HepG2 (cell line): Measurements from ENCODE around the gene DAPP1. TPM values are rescaled to one million over a fixed set of nuclear protein-coding genes. Genes with fewer than 3 reads are reported as not detected.

ENCODE experiments used
- ATAC-seq: fragments of 200-7000 bp; cut with Tn5 transposase; 3 replicates; pipeline ENCODE4 v1.9.1; 2020; ENCODE audit warnings: mild to moderate bottlenecking, moderate library complexity
- BruUV-seq: library from RNA; stranded (reverse); fragments of 400-500 nt; replicated peaks from 2 replicates; lab custom pipeline; 2021; lab: Mats Ljungman, UMichigan
- CTCF ChIA-PET: fragments of 300-600 bp; formaldehyde crosslinking; extraction: SDS; loops from one replicate; lab custom pipeline; 2021; ENCODE audit warnings: low total read pairs, inconsistent platforms, low intra/inter-chr PET ratio; lab: Yijun Ruan, JAX
- POLR2A ChIA-PET: fragments of 350-600 bp; sonication (Branson Sonifier 250); formaldehyde crosslinking; loops from one replicate; lab custom pipeline; 2020; ENCODE audit warnings: antibody characterized with exemption, inconsistent platforms; lab: Yijun Ruan, JAX
- DNase-seq: peaks from one replicate; pipeline ENCODE4 v3.0.0-alpha.2; 2015; ENCODE audit warnings: low spot score
- FAIRE-seq: peaks from 3 replicates; lab custom pipeline; 2011; peaks lifted over from hg19 to GRCh38; lab: Jason Lieb, UNC
- H2AFZ ChIP-seq: one replicate; pipeline ENCODE4 v1.6.1; 2011; ENCODE audit warnings: low read length, inconsistent platforms
- H3K27ac ChIP-seq: fragments of 300-600 bp; 3 replicates; pipeline ENCODE4 v1.8.0; 2011; ENCODE audit warnings: mixed run types, mild to moderate bottlenecking, mixed read lengths, low read length, inconsistent platforms; ENCODE audit not compliant: insufficient read depth; ENCODE audit errors: extremely low read length
- H3K27me3 ChIP-seq, 2 experiments: fragments of 200-600 bp in 1 of 2; 2 replicates in 1 of 2; 3 replicates in 1 of 2; pipeline versions ENCODE4 v1.6.0 to v1.8.0; 2011; ENCODE audit warnings: low read length in 2 of 2, mild to moderate bottlenecking in 2 of 2, moderate library complexity in 2 of 2, inconsistent platforms in 1 of 2; ENCODE audit not compliant: insufficient read depth in 2 of 2, control insufficient read depth in 1 of 2
- H3K36me3 ChIP-seq, 2 experiments: fragments of 200-600 bp in 1 of 2; replicated peaks in 1 of 2; 2 replicates in 1 of 2; 3 replicates in 1 of 2; pipeline versions ENCODE4 v1.5.1 to v1.8.0; 2011; ENCODE audit warnings: low read length in 2 of 2, inconsistent platforms in 1 of 2; ENCODE audit not compliant: insufficient read depth in 2 of 2, control insufficient read depth in 1 of 2
- H3K4me1 ChIP-seq: 2 replicates; pipeline ENCODE4 v1.5.1; 2012; ENCODE audit warnings: low read length, inconsistent platforms; ENCODE audit not compliant: insufficient read depth
- H3K4me2 ChIP-seq: 2 replicates; pipeline ENCODE4 v1.6.0; 2011; ENCODE audit warnings: low read depth, low read length, inconsistent platforms
- H3K4me3 ChIP-seq, 3 experiments: fragments of 200-600 bp in 1 of 3; sonication (generic), shearing (Covaris generic) in 1 of 3; replicated peaks in 1 of 3; 2 replicates each; pipeline ENCODE4 v1.5.1; 2011 to 2016; ENCODE audit warnings: low read length in 3 of 3, inconsistent platforms in 2 of 3, low read depth in 2 of 3, mild to moderate bottlenecking in 2 of 3, control low read depth in 1 of 3, mixed read lengths in 1 of 3; ENCODE audit not compliant: insufficient read depth in 1 of 3
- H3K79me2 ChIP-seq: one replicate; pipeline ENCODE4 v1.6.1; 2011; ENCODE audit warnings: low read length, inconsistent platforms; ENCODE audit not compliant: insufficient read depth
- H3K9ac ChIP-seq: 2 replicates; pipeline ENCODE4 v1.6.0; 2011; ENCODE audit warnings: mild to moderate bottlenecking, low read depth, low read length, inconsistent platforms; ENCODE audit not compliant: insufficient read depth
- H3K9me3 ChIP-seq: 2 replicates; pipeline ENCODE4 v1.5.1; 2012; ENCODE audit warnings: mild to moderate bottlenecking, low read length
- H4K20me1 ChIP-seq: 2 replicates; pipeline ENCODE4 v1.6.0; 2011; ENCODE audit warnings: inconsistent platforms, mild to moderate bottlenecking, low read length, moderate library complexity; ENCODE audit not compliant: insufficient read depth
- CENPX ChIP-seq: sonication (generic); formaldehyde crosslinking; IDR thresholded peaks from 2 replicates; pipeline ENCODE4 v1.9.0; 2021; ENCODE audit warnings: mild to moderate bottlenecking, missing genetic modification reagents, moderate library complexity
- FOXK2 ChIP-seq: fragments of 450-650 bp; IDR thresholded peaks from 2 replicates; pipeline ENCODE4 v1.6.1; 2016
- FOXO1 ChIP-seq: sonication (generic); formaldehyde crosslinking; IDR thresholded peaks from 2 replicates; pipeline ENCODE4 v1.4.0; 2020; ENCODE audit warnings: missing genetic modification reagents
- HNRNPL ChIP-seq: fragments of 200-400 bp; formaldehyde crosslinking; IDR thresholded peaks from 2 replicates; pipeline ENCODE4 v1.6.1; 2017; ENCODE audit warnings: mild to moderate bottlenecking, low read depth, low read length
- SP1 ChIP-seq, 2 experiments: fragments of 450-650 bp in 1 of 2; sonication (generic) in 1 of 2; formaldehyde crosslinking in 1 of 2; IDR thresholded peaks; 2 replicates each; pipeline versions ENCODE4 v1.4.0 to v1.6.1; 2016 to 2020; ENCODE audit warnings: missing genetic modification reagents in 1 of 2
- ZNF121 ChIP-seq: sonication (generic); formaldehyde crosslinking; IDR thresholded peaks from 2 replicates; pipeline ENCODE4 v1.5.0; 2020; ENCODE audit warnings: mild to moderate bottlenecking, missing genetic modification reagents
- WGBS: methylation state at CpG from one replicate; pipeline ENCODE4 v1.1.6; 2017; ENCODE audit warnings: low lambda C conversion rate; 5-methylcytosine and 5-hydroxymethylcytosine counted together
- in situ Hi-C: cut with HindIII; loops from 2 replicates; pipeline ENCODE4 v1.10.0; 2017; ENCODE audit warnings: low pct_unique_long_range_greater_than_20kb; ENCODE audit not compliant: extremely low pct_ligation_motif_present
- intact Hi-C: fragments of 100-400 bp; cut with micrococcal nuclease; formaldehyde crosslinking; loops from one replicate; pipeline ENCODE4 v1.10.0; 2022; ENCODE audit not compliant: unreplicated experiment
- polyA plus RNA-seq, 8 experiments: library from polyadenylated mRNA; depleted of rRNA in 3 of 8; stranded (reverse) in 7 of 8; unstranded in 1 of 8; fragments of >200 nt; fragmentation: Illumina TruSeq in 4 of 8; extraction: Trizol in 4 of 8; gene quantifications; 2 replicates each; pipeline versions ENCODE4 v1.2.1 to v1.2.3, GENCODE V29; 2011 to 2016; ENCODE audit warnings: low read depth in 4 of 8, missing spikeins in 1 of 8, mixed read lengths in 1 of 8; ENCODE audit not compliant: insufficient read depth in 1 of 8
- total RNA-seq, 5 experiments: library from RNA; depleted of rRNA; stranded (reverse); fragments of >200 nt; fragmentation: Illumina TruSeq; extraction: Trizol; gene quantifications; 2 replicates each; pipeline ENCODE4 v1.2.3, GENCODE V29; 2016; ENCODE audit warnings: low read depth in 1 of 5
- TF ChIP-seq, protein P1 (sequence below): sonication (generic); formaldehyde crosslinking; IDR thresholded peaks from 2 replicates; pipeline ENCODE4 v1.8.1; 2022; ENCODE audit warnings: low read depth, mild to moderate bottlenecking, missing genetic modification reagents

DAPP1 gene
- total and polyA plus RNA-seq, 2 of the 13 experiments (the other 11 are each of a cell fraction or from before 2014, with no cell fraction given) = not detected

DNA sequence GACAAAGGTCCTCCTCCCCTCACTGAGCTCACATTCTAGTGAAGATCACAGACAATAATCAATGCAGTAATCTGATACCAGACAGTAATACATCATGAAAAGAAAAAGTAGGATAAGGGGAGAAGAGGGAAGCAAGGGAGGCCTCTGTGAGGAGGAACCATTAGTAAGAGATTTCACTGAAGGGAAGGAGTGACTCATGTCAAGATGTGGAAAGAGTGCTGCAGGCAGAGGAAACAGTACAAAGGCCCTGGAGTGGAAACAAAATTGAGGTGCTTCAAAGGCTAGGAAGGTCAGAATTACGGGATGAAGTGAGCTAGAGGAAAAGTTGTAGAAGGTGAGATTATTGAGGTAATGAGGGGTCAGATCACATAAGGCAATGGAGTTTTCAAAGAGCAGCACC is 39.5 kb downstream of the DAPP1 start:
- no peak overlapping the region for H3K4me2 ChIP-seq
- no peak overlapping the region for H2AFZ ChIP-seq
- H4K20me1 ChIP-seq = no peaks in the 10 kb centered on the region
- WGBS = 0% methylated on average over 1 of the region's 1 CpG
- POLR2A ChIA-PET = no interaction called here
- in situ Hi-C loops = no loop called here
- intact Hi-C loops = no loop called here
- CTCF ChIA-PET = no interaction called here
- BruUV-seq = no TSS peak
- FAIRE-seq = no peak
- no peak overlapping the region for H3K4me3 ChIP-seq
- no peak for TF ChIP-seq ZNF121 (CRISPR knock-in tag)
- no peak for TF ChIP-seq HNRNPL
- no peak for TF ChIP-seq FOXO1 (CRISPR knock-in tag)
- no peak for TF ChIP-seq SP1 (IDR thresholded peaks at IDR 0.05)
- TF ChIP-seq SP1 (CRISPR knock-in tag; IDR thresholded peaks at IDR 0.05) = no peak
- TF ChIP-seq FOXK2 = no peak
- no peak for TF ChIP-seq CENPX (CRISPR knock-in tag)
- TF ChIP-seq, protein P1, sequence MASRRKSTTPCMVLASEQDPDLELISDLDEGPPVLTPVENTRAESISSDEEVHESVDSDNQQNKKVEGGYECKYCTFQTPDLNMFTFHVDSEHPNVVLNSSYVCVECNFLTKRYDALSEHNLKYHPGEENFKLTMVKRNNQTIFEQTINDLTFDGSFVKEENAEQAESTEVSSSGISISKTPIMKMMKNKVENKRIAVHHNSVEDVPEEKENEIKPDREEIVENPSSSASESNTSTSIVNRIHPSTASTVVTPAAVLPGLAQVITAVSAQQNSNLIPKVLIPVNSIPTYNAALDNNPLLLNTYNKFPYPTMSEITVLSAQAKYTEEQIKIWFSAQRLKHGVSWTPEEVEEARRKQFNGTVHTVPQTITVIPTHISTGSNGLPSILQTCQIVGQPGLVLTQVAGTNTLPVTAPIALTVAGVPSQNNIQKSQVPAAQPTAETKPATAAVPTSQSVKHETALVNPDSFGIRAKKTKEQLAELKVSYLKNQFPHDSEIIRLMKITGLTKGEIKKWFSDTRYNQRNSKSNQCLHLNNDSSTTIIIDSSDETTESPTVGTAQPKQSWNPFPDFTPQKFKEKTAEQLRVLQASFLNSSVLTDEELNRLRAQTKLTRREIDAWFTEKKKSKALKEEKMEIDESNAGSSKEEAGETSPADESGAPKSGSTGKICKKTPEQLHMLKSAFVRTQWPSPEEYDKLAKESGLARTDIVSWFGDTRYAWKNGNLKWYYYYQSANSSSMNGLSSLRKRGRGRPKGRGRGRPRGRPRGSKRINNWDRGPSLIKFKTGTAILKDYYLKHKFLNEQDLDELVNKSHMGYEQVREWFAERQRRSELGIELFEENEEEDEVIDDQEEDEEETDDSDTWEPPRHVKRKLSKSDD (CRISPR knock-in tag) = no peak
- TF ChIP-seq, all 625 proteins: peak for 0
- no peak overlapping the region for H3K27ac ChIP-seq
- no peaks in the 10 kb centered on the region for H3K4me1 ChIP-seq
- H3K79me2 ChIP-seq = no peaks in the 10 kb centered on the region
- ATAC-seq (no peak), DNase-seq (no peak)
- H3K27me3 ChIP-seq = no peaks in the 10 kb centered on the region; a peak in 1 of 5 replicates
- no peak overlapping the region for H3K9ac ChIP-seq
- H3K9me3 ChIP-seq = no peaks in the 10 kb centered on the region
- H3K36me3 ChIP-seq = no peaks in the 10 kb centered on the region
